DOHH2 (cell line): ENCODE results near the gene KIAA1671.

Experiments
- EZH2phosphoT487 ChIP-seq: fragments of 200-600 bp; sonication (generic); IDR thresholded peaks from 2 replicates; pipeline ENCODE4 v1.6.1; 2017; ENCODE audit warnings: borderline replicate concordance, mild to moderate bottlenecking, antibody characterized with exemption, low read length, moderate library complexity, mixed read lengths
- TF ChIP-seq, protein P1 (sequence below): fragments of 200-600 bp; sonication (generic); IDR thresholded peaks from one replicate; pipeline ENCODE4 v1.5.1; 2014; ENCODE audit warnings: antibody characterized with exemption, mild to moderate bottlenecking, low read depth, low read length; ENCODE audit not compliant: poor library complexity, severe bottlenecking

- TF ChIP-seq EZH2phosphoT487 = no peak
- TF ChIP-seq, protein P1, sequence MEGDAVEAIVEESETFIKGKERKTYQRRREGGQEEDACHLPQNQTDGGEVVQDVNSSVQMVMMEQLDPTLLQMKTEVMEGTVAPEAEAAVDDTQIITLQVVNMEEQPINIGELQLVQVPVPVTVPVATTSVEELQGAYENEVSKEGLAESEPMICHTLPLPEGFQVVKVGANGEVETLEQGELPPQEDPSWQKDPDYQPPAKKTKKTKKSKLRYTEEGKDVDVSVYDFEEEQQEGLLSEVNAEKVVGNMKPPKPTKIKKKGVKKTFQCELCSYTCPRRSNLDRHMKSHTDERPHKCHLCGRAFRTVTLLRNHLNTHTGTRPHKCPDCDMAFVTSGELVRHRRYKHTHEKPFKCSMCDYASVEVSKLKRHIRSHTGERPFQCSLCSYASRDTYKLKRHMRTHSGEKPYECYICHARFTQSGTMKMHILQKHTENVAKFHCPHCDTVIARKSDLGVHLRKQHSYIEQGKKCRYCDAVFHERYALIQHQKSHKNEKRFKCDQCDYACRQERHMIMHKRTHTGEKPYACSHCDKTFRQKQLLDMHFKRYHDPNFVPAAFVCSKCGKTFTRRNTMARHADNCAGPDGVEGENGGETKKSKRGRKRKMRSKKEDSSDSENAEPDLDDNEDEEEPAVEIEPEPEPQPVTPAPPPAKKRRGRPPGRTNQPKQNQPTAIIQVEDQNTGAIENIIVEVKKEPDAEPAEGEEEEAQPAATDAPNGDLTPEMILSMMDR = no peak
Observed at GRCh38 chr22:25131198-25131887, 178.8 kb downstream of the KIAA1671 start.
